GM19099 (cell line): ENCODE results near the gene PPP6R3.

Source experiments
- POLR2A ChIP-seq: IDR thresholded peaks from 3 replicates; pipeline ENCODE4 v1.6.1; 2011; ENCODE audit warnings: low read depth; ENCODE audit not compliant: insufficient read length; ENCODE audit errors: extremely low read depth

PPP6R3 gene

GRCh38 chr11:68542617-68543016 is 82.1 kb downstream of the PPP6R3 start:
- TF ChIP-seq POLR2A: no peak

- TF ChIP-seq POLR2A: no peak
These were observed 83.0 kb downstream of the PPP6R3 start for GRCh38 chr11:68543594-68543993.

- TF ChIP-seq POLR2A: no peak
These were observed 84.8 kb downstream of the PPP6R3 start for GRCh38 chr11:68545347-68545746.

- no peak for TF ChIP-seq POLR2A
These were observed 85.2 kb downstream of the PPP6R3 start for GRCh38 chr11:68545796-68546195.

- no peak for TF ChIP-seq POLR2A
These were observed 86.0 kb downstream of the PPP6R3 start for GRCh38 chr11:68546555-68546954.

GRCh38 chr11:68549789-68550484 is 89.4 kb downstream of the PPP6R3 start:
- no peak for TF ChIP-seq POLR2A

- TF ChIP-seq POLR2A: no peak
These were observed 89.9 kb downstream of the PPP6R3 start for GRCh38 chr11:68550485-68550817.

- TF ChIP-seq POLR2A: no peak
These were observed 90.7 kb downstream of the PPP6R3 start for GRCh38 chr11:68551223-68551622.

GRCh38 chr11:68551777-68552176 is 91.2 kb downstream of the PPP6R3 start:
- no peak for TF ChIP-seq POLR2A

GRCh38 chr11:68552542-68552941 is 92.0 kb downstream of the PPP6R3 start:
- no peak for TF ChIP-seq POLR2A

GRCh38 chr11:68560216-68560615 is 99.7 kb downstream of the PPP6R3 start:
- TF ChIP-seq POLR2A: no peak

- no peak for TF ChIP-seq POLR2A
These were observed 102.9 kb downstream of the PPP6R3 start for GRCh38 chr11:68563454-68563853.

- no peak for TF ChIP-seq POLR2A
These were observed 103.7 kb downstream of the PPP6R3 start for GRCh38 chr11:68564261-68564660.

- no peak for TF ChIP-seq POLR2A
These were observed 105.2 kb downstream of the PPP6R3 start for GRCh38 chr11:68565768-68566167.

- TF ChIP-seq POLR2A: no peak
These were observed 107.0 kb downstream of the PPP6R3 start for GRCh38 chr11:68567553-68567952.

GRCh38 chr11:68569357-68569756 is 108.8 kb downstream of the PPP6R3 start:
- no peak for TF ChIP-seq POLR2A

GRCh38 chr11:68570691-68571090 is 110.1 kb downstream of the PPP6R3 start:
- TF ChIP-seq POLR2A: no peak
